HG03342 (cell line): ENCODE data around the gene DLEC1.

Experiments used
- ATAC-seq: cut with Tn5 transposase; IDR thresholded peaks from one replicate; pipeline ENCODE4 v1.9.1; 2021; ENCODE audit warnings: mild to moderate bottlenecking, moderate library complexity; ENCODE audit not compliant: unreplicated experiment

The DLEC1 gene

GRCh38 chr3:38002291-38002876 lies 36.6 kb upstream of the DLEC1 start:
- no peak for ATAC-seq

- ATAC-seq = no peak
Measured at GRCh38 chr3:38002940-38003339, 36.1 kb upstream of the DLEC1 start.

- ATAC-seq = no peak
Measured at GRCh38 chr3:38003371-38003816, 35.6 kb upstream of the DLEC1 start.

DNA sequence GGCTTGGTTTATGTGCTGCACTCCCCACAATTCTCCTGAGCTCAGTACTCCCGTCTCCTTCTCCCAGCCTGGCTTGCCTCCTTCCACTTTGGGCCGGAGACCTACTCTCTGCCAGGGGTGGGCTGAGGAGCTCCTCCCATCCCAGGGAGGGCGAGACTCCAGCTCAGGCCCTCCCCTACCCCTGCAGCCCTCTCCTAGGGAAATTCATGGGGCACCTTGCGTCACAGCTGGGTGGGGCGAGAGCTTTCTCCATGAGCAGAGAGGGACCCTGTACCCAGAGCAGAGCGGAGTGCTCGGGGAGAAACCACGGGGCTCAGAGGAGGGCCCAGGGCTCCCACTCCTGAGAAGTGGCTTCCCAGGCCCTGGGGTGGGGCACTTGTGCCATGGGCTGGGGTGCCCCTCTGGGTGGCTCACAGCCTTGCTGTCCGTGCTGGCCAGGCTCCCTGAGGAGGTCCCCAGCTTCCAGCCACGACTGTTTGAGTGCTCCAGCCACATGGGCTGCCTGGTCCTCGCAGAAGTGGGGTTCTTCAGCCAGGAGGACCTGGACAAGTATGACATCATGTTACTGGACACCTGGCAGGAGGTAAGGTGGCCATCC lies 35.1 kb upstream of the DLEC1 start:
- ATAC-seq = no peak

DNA sequence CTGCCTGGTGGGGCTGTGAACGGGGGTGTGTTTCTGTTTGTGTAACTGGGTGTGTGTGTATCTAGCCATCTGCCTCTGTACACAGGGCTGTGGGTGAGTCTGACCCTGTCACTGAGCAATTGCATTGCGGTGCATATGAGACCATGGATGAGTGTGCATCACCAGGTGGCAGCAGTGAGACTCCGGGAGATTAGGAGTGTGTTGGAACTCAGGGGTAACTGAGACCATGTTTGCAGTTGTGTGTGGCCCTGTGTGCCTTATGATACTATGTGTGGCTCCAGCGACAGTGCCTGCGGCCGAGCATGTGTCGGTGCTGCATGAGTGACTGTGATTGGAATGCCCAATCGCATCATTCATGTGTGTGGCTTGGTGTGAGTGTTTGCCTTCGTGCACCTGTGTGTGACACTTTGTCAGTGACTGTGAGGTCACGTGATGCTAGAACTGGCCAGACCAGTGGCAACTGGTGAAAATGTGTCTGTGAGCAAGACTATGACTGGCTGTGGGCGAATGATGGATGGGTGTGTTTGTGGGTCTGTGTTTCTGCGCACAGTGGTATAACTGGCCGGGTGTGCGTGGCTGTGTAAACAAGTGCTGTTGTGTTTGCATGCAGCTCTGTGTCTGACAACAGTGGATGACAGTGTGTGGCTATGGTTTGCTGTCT lies 34.5 kb upstream of the DLEC1 start:
- peak; percentile 55 for ATAC-seq

- ATAC-seq = no peak
Measured at GRCh38 chr3:38005076-38006020, 33.7 kb upstream of the DLEC1 start.

DNA sequence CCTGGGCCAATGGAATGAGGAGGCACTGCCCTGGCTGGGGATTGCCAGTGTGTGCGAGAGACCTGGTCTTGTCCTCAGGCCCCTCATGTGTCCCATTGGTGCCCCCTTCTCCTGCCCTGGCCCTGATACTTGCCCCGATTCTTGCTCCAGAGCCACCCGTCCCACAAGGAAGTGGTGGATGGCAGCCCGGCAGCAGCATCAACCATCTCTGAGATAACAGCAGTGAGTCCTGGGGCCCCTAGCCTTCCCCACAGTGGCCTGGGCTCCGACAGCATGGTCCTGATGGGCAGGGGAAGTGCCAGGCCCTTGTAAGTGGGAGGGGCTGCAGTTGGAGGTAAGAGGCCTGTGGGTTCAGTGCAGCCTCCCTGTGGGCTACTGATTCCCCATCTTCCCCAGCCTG lies 33.0 kb upstream of the DLEC1 start:
- no peak for ATAC-seq

DNA sequence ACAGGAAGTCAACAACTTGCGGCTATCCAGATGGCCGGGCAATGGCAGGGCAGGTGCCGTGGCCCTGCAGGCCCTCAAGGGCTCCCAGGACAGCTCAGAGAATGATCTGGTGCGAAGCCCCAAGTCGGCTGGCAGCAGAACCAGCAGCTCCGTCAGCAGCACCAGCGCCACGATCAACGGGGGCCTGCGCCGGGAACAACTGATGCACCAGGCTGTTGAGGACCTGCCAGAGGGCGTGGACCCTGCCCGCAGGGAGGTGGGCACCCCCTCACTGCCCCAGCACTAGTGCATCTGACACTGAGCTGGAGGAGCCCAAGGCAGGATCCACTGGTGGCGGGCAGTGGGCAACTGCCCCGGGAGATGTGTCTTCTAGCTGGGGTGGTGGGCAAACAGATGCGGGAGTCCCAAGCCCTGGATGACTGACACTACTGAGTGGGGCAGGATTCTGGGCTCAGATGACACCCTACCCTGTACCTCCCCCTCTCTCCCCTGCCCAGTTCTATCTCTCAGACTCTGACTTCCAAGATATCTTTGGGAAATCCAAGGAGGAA lies 32.5 kb upstream of the DLEC1 start:
- ATAC-seq = no peak

GRCh38 chr3:38007754-38008090 lies 31.3 kb upstream of the DLEC1 start:
- ATAC-seq = no peak

- ATAC-seq = no peak
Measured at GRCh38 chr3:38008191-38008701, 30.8 kb upstream of the DLEC1 start.

- ATAC-seq = no peak
Measured at GRCh38 chr3:38008971-38009580, 29.9 kb upstream of the DLEC1 start.

DNA sequence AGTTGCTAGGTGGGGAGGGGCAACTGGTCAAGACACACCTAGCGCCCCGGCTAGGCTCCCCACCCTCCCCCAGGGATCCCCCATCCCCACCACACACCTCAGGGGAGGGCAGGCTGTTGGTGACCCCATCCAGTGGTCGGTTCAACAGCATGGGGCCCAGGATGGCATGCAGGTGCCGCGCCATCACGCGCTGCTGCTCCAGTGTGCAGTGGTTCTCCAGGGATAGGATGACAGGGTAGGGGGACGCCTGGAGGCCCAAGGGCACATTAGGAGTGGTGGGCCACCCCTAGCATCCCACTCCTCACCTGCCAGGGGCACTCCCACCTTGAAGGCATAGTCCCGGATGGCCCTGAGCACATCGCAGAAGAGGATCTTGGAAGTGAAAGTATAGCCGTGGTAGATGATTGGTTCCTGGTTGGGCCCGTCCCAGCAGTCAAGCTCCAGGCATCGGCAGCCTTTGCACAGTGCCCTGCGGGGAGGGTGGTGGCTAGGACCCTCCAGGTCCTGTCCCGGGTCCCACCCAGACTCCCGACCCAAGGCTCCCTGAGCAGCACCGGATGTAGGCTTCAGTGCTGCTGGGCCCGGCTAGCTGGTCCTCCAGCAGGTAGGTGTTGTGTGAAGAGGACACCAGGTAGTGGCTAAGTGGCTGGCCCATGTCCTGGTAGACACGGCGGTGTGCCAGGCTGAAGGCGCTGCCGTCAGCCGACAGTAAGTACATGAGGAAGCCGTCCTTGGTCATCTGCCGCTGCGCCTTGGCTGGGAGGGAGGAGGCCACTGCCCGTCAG lies 29.0 kb upstream of the DLEC1 start:
- ATAC-seq = no peak

DNA sequence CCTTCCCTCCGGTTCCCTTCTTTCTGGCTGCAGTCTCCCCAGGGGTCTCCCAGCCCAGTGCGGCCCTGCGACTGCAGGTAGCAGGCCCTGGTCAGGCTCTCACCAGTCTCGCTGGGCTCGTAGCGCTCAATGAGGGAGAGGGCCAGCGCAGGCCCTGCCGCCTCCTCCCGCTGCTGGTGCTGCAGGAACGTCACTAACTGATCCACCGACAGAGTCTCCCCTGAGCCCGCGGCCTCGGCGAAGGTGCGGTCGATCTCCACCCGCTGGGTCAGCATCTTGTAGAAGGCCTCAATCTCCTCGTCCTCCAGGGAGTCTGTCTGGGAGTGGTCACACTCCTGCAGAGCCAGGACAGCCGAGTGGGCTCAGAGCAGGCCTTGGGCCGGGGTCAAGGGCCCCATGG lies 27.9 kb upstream of the DLEC1 start:
- no peak for ATAC-seq

GRCh38 chr3:38015485-38015884 lies 23.5 kb upstream of the DLEC1 start:
- ATAC-seq = no peak

DNA sequence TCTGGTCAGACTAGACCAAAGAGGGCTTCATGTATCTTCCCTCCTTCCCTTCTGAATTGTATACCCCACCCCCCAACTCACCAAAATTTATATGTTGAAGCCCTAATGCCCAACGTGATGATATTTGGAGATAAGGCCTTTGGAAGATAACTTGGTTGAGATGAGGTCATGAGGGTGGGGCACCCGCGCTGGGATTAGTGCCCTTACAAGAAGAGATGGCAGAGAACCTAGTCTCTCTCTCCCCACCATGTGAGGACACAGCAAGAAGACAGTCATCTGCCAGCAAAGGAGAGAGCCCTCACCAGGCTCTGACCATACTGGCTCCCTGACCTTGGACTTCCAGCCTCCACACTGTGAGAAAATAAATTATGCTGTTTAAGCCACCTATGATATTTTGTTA lies 23.0 kb upstream of the DLEC1 start:
- no peak for ATAC-seq

DNA sequence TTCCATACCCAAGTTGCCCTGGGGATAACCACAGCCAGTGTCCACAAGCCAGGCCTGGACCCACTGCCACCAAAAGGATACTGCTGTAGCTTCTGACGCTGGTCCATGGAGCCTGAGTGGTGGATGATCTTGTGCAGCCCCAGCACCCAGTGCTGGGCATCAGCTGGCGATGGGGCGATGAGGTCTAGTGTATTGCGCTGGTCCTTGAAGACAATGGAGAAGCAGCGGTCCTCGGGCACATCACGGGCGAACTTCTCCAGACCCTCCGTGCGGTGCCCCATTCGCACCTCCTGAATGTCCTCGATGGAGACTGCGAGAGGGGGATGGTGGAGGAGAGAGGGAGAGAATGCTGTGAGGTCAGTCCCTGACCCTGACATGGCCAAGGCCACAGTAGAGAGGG lies 22.6 kb upstream of the DLEC1 start:
- ATAC-seq = no peak

DNA sequence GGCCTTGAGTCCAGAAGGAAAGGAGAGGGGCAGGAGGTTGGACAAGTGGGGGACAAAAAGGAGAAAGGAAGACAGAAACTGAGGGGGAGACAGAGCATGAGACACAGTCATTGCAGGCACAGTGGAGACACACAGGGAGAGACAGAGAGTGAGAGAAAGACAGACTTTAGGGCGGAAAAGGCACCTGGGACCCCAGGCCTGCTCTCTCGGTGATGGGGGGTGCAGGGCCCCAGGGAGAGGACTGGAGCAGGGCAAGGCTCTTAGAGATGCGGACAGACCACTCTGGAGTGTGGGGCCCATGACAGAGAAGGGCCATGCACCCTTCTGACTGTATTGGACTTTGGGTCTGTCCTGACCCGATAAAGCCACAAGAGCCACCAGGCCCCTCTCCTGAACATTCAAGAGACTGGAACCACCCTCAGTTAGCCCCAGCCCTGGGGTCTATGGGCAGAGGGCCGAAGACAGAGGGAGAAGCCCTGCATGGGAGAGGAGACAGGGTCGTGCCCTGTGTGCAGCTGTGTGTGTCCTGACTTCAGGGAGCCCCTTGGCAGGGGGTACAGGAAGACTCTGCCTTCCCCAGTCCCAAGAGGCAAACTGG lies 22.1 kb upstream of the DLEC1 start:
- no peak for ATAC-seq

DNA sequence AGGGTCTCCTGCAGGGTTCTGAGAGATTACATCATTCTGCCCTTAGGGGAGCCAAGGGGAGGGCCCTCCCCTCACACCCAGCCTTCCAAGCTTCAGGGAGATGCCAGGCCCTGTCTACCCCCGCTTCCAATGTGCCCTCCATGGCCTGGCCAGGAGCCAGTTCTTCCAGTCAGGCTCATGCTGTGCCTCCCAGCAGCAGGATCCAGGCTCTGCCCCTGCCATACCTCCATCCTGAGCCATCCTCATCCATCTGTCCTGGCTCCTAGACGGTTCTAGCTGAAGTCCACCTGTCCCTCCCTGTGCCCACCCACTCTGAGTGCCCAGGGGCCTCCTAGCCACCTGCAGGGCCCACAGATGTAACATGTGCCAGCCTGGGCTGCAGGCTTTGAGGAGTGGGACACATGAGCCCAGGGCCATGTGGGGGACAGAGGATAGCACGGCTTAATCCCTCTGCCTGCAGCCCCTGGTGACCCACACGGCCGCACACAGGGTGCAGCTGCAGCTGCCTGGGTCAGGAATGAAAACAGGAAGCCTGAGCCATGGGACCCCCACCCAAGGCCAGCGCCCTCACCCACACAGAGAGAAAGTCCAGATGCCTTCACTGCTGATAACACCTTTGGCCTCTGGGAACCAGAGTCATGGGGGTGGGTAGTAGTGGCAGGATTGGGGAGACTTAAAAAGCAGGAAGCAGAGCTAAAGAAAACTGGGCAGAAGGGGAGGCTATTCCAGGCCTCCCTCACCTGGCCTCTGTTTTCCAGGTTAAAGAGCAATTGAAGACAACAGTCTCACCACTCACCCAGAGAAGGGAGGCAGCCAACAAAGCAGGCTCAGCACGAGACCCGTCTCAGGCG lies 21.3 kb upstream of the DLEC1 start:
- no peak for ATAC-seq
